Activated naive CD4-positive, alpha-beta T cell treated with Interleukin-2 at 50 U/mL for 16 hours (primary cell): ENCODE results near the gene C16orf89.

Source experiments
- DNase-seq: peaks from one replicate; pipeline ENCODE4 v3.0.0-alpha.2; 2020

The C16orf89 gene

GRCh38 chr16:5002699-5003143, 63.0 kb downstream of the C16orf89 start:
- no peak for DNase-seq

GRCh38 chr16:5001986-5002385, 63.8 kb downstream of the C16orf89 start:
- DNase-seq: no peak

GRCh38 chr16:5001571-5001970, 64.2 kb downstream of the C16orf89 start:
- DNase-seq: no peak

- no peak for DNase-seq
These were observed 65.2 kb downstream of the C16orf89 start for GRCh38 chr16:5000573-5001001.

- DNase-seq: no peak
These were observed 70.9 kb downstream of the C16orf89 start for GRCh38 chr16:4994719-4995434.
